IPS DF 6.9 (cell line): ENCODE measurements around the gene ELF1.
"Not testable (repeated sequence)": the region's sequence is repeated elsewhere in the genome, so short reads cannot be mapped to it uniquely, and the experiment has no call there.

Experiments used
- DNase-seq: peaks from one replicate; pipeline ENCODE4 v3.0.0-alpha.2; 2013; ENCODE audit warnings: low read depth, low spot score
- H3K27ac ChIP-seq: one replicate; pipeline ENCODE4 v1.5.1; 2013; ENCODE audit warnings: low read length, control low read depth
- H3K27me3 ChIP-seq: 2 replicates; pipeline ENCODE4 v1.6.1; 2013; ENCODE audit warnings: mild to moderate bottlenecking, low read length; ENCODE audit not compliant: control insufficient read depth, insufficient read depth
- H3K36me3 ChIP-seq: 2 replicates; pipeline ENCODE4 v1.6.1; 2013; ENCODE audit warnings: low read length; ENCODE audit not compliant: control insufficient read depth, insufficient read depth
- H3K4me1 ChIP-seq: 2 replicates; pipeline ENCODE4 v1.6.1; 2013; ENCODE audit warnings: low read length; ENCODE audit not compliant: control insufficient read depth, insufficient read depth
- H3K4me3 ChIP-seq: 2 replicates; pipeline ENCODE4 v1.5.1; 2013; ENCODE audit warnings: mild to moderate bottlenecking, low read length
- H3K9me3 ChIP-seq: 2 replicates; pipeline ENCODE4 v1.6.1; 2013; ENCODE audit warnings: low read length, inconsistent platforms; ENCODE audit not compliant: control insufficient read depth, insufficient read depth
- WGBS: extraction: QIAGEN DNeasy Blood & Tissue Kit; methylation state at CpG from one replicate; pipeline ENCODE4 v1.1.7; 2013; ENCODE audit warnings: mixed read lengths, missing lambda C conversion rate; ENCODE audit not compliant: insufficient read length, insufficient coverage; 5-methylcytosine and 5-hydroxymethylcytosine counted together

ELF1 gene

DNA sequence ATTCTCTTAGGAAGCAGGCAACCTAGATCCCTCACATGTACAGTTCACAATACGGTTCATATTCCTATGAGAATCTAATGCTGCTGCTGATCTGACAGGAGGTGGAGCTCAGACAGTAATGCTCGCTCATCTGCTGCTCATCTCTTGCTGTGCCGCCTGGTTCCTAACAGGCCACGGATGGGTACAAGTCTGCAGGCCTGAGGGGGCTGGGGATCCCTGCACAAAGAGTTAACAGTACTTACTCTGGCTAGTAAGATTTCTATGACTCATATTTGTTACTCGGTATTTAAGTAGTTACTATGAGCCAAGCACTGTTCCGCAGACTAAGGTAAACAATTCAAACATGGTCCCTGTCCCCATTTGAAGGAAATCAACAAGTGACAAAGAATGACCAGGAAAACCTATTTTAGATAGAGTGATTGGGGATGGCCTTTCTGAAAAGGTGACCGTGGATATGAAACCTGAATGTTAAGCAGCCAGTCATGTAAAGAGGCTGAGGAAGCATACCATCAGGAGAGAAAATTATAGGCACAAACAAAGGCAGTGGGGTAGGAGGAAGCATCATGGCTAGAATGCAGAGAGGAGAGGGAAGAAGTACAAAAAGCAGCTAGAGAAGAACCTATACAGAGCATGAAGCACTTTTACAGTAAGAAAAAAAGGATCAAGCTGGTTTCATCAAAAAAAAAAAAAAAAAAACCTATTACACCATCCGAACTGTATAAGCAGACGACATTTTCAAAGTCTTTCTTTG lies 21.6 kb upstream of the ELF1 start:
- H3K4me1 ChIP-seq, result no peaks in the 10 kb centered on the region
- H3K9me3 ChIP-seq, result no peaks in the 10 kb centered on the region
- H3K27me3 ChIP-seq, result no peaks in the 10 kb centered on the region
- no peaks in the 10 kb centered on the region for H3K36me3 ChIP-seq
- no peak overlapping the region for H3K4me3 ChIP-seq
- no peak for DNase-seq
- WGBS, result no CpG with 5 or more reads among the region's 9 CpGs
- H3K27ac ChIP-seq, result no peak overlapping the region

DNA sequence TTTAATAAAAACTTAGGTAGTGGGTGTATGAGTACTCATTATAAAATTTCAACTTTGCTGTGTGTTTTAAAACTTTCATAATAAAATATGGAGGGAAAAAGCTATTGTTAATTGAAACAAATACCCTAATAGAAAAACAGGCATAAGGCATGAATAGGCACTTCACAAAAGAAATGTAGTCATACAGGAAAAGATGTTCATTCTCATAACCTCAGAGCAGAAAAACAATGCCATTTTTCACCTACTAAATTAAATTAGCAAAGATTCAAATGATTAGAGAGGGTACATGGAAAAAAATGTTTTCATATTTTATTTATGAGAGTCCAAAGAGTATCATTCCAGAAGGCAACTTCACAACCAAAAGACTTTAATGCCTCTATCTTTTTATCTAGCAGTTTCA lies 20.6 kb upstream of the ELF1 start:
- Histone ChIP-seq H3K27me3 (no peaks in the 10 kb centered on the region), H3K9me3 (no peaks in the 10 kb centered on the region), H3K4me3 (no peak overlapping the region), H3K27ac (no peak overlapping the region), H3K36me3 (no peaks in the 10 kb centered on the region), H3K4me1 (no peaks in the 10 kb centered on the region)
- no peak for DNase-seq

DNA sequence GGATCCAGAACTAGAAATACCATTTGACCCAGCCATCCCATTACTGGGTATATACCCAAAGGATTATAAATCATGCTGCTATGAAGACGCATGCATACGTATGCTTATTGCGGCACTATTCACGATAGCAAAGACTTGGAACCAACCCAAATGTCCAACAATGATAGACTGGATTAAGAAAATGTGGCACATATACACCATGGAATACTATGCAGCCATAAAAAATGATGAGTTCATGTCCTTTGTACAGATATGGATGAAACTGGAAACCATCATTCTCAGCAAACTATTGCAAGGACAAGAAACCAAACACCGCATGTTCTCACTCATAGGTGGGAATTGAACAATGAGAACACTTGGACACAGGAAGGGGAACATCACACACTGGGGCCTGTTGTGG lies 17.4 kb upstream of the ELF1 start:
- not testable (repeated sequence) for DNase-seq, H3K4me3 ChIP-seq, H3K27me3 ChIP-seq, H3K36me3 ChIP-seq, H3K4me1 ChIP-seq, H3K27ac ChIP-seq, H3K9me3 ChIP-seq
- no CpG with 5 or more reads among the region's 5 CpGs for WGBS

DNA sequence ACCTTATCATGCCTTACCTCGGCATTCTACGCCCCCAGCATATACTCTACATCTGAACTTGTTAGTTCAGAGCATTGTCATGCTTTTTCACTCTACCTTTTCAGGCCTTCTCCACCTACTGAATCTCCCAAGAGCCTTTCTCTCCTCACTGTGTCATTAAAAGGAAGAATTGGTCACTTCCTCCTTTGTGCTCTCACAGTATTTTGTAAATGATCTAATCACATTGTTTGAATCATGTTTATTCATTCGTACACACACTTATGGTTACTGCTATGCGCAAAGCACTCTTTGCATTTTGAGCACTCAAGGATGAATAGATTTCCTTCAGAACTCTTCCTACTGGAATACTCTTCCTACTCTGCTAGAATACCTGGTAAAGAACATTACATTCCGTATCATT lies 15.8 kb upstream of the ELF1 start:
- Histone ChIP-seq H3K27ac (no peak overlapping the region), H3K4me1 (no peaks in the 10 kb centered on the region), H3K9me3 (no peaks in the 10 kb centered on the region), H3K36me3 (no peaks in the 10 kb centered on the region), H3K27me3 (no peaks in the 10 kb centered on the region), H3K4me3 (no peak overlapping the region)
- no CpG with 5 or more reads among the region's 5 CpGs for WGBS
- no peak for DNase-seq

DNA sequence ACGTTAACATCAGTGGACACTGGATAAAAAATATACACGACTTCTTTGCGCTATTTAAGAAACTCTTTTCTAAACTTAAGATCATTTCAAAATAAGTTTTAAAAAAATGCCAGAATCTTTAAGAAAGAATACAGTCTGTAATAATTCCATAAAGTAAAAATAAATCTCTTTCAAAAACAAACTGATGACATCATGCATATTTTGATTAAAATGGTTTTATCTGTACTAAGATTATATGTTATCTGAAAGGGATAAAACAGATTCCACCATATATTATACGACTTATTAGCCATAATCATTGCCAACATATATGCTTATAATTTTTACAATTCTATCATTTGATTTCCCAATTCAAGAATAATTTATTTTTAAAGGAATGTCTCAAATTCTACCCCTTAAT lies 15.3 kb upstream of the ELF1 start:
- Histone ChIP-seq H3K4me1 (no peaks in the 10 kb centered on the region), H3K27ac (no peak overlapping the region), H3K4me3 (no peak overlapping the region), H3K36me3 (no peaks in the 10 kb centered on the region), H3K9me3 (no peaks in the 10 kb centered on the region), H3K27me3 (no peaks in the 10 kb centered on the region)
- no peak for DNase-seq
- WGBS, result no CpG with 5 or more reads among the region's 4 CpGs

DNA sequence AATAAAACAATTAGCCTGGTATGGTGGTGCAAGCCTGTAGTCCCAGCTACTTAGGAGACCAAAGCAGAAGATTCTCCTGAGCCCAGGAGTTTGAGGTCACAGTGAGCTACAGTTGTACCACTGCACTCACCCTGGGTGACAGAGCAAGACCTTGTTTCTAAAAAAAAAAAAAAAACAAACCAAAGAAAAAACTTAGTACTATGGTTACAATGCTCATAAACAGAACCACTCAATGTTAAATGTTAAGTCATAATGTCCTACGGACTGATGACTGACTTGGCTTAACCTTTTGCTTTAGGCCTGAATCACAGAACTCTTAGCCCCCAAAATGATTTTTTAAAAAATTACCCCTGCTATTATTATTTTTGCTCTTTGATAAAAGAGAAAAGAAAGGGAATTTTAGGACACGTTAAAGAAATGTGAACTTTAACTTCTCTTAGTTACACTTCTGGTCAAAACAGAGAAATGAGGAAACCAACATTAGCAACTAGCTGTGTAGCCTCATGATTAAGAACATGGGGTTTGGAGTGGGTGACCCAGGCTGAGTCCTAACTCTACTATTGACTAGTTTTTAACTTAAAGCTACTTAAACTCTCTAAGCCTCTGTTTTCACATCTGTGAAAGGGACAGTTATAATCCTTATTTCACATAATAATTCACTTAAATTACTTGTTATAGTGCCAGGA lies 13.7 kb upstream of the ELF1 start:
- no peaks in the 10 kb centered on the region for H3K9me3 ChIP-seq
- H3K4me1 ChIP-seq, result no peaks in the 10 kb centered on the region
- no peak for DNase-seq
- H3K4me3 ChIP-seq, result no peak overlapping the region
- no peaks in the 10 kb centered on the region for H3K27me3 ChIP-seq
- no CpG with 5 or more reads among the region's 2 CpGs for WGBS
- no peak overlapping the region for H3K27ac ChIP-seq
- no peaks in the 10 kb centered on the region for H3K36me3 ChIP-seq

DNA sequence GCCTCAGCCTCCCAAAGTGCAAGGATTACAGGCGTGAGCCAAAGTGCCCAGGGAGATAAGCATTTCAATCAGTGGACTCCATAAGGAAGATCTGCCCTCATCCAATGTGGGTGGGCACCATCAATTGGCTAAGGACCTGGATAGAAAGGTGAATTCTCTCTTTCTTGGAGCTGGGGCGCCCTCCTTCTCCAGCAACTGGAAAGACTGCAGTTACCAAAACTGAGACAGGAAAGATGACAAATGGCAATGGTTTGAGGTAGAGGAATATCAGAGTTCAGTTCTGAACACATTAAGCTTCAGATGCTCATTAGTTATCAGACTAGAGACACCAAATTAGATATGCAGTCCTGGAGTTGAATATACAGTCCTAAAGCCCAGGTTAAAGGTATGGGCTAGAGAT lies 10.5 kb upstream of the ELF1 start:
- Histone ChIP-seq H3K36me3 (no peaks in the 10 kb centered on the region), H3K4me3 (no peak overlapping the region), H3K4me1 (no peaks in the 10 kb centered on the region), H3K27me3 (no peaks in the 10 kb centered on the region), H3K27ac (no peak overlapping the region), H3K9me3 (no peaks in the 10 kb centered on the region)
- no CpG with 5 or more reads among the region's 2 CpGs for WGBS
- DNase-seq, result no peak

DNA sequence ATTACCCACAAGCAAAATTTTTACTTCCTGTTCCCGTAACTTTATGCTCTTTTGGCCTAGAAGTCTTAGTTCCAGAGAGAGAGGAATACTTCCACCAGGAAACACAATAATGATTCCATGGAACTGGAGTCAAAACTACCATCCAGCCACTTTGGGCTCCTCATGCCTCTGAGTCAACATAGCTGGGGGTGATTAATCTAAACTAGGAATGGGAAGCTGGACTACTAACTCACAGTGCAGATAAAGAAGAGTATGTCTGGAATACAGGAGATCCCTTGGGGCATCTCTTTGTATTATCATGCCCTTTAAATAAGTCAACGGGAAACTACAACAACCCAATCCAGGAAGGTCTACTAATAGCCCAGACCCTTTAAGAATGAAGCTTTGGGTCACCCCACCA lies 8.9 kb upstream of the ELF1 start:
- no CpG with 5 or more reads among the region's 2 CpGs for WGBS
- Histone ChIP-seq H3K27ac (no peak overlapping the region), H3K4me1 (no peaks in the 10 kb centered on the region)

DNA sequence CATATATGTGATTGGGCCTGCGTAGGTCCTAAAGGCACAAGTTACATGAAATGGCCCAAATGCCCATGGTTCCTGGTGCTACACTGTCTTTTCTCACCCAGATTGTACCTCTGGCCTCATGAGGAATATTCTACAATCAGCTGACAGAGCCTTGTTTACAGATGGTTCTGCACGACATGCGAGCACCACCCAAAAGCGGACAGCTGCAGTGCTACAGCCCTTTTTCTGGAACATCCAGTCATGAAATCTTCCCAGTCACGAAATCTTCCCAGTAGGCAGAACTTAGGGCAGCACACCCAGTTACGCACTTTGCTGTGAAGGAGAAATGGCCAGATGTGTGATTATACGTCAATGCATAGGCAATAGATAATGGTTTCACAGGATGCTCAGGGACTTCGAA lies 7.7 kb upstream of the ELF1 start:
- Histone ChIP-seq H3K9me3 (no peaks in the 10 kb centered on the region), H3K36me3 (no peaks in the 10 kb centered on the region), H3K27me3 (no peaks in the 10 kb centered on the region), H3K27ac (no peak overlapping the region), H3K4me3 (no peak overlapping the region), H3K4me1 (no peaks in the 10 kb centered on the region)
- no peak for DNase-seq
- WGBS, result no CpG with 5 or more reads among the region's 8 CpGs

More for the DNA sequence above, 8.9 kb upstream of the ELF1 start:
- no peak for DNase-seq
- H3K4me3 ChIP-seq, result no peak overlapping the region
- no peaks in the 10 kb centered on the region for H3K9me3 ChIP-seq
- H3K27me3 ChIP-seq, result no peaks in the 10 kb centered on the region
- H3K36me3 ChIP-seq, result no peaks in the 10 kb centered on the region

DNA sequence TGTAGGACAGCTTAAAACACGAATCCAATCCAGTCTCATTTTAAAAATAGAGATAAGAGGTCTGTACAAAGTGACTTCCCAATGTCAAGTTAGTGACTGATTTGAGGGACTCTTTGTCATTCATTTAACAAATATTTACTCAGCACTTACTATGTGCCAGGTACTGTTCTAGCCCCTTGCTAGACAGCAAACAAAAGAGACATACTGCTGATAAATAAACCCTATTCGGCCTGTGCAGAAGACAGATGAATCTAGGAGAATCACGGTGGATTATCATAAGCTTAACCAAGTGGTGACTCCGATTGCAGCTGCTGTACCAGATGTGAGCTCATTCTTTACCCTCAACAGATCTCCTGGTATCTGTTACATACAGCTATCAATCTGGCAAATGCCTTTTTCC lies 6.4 kb upstream of the ELF1 start:
- H3K27ac ChIP-seq, result no peak overlapping the region
- DNase-seq, result no peak
- WGBS, result no CpG with 5 or more reads among the region's 4 CpGs
- H3K27me3 ChIP-seq, result no peaks in the 10 kb centered on the region
- no peaks in the 10 kb centered on the region for H3K9me3 ChIP-seq
- no peaks in the 10 kb centered on the region for H3K4me1 ChIP-seq
- no peaks in the 10 kb centered on the region for H3K36me3 ChIP-seq
- no peak overlapping the region for H3K4me3 ChIP-seq
